HepG2 (cell line): ENCODE measurements around the gene LRRC74B. TPM values are rescaled to one million over a fixed set of nuclear protein-coding genes. Genes with fewer than 3 reads are reported as not detected.

Source experiments
- ETV6 ChIP-seq: sonication (generic); formaldehyde crosslinking; conservative IDR thresholded peaks from 2 replicates; pipeline ENCODE4 v1.4.0; 2020; ENCODE audit warnings: missing genetic modification reagents
- RBAK ChIP-seq: sonication (generic); formaldehyde crosslinking; IDR thresholded peaks from 2 replicates; pipeline ENCODE4 v1.5.1; 2020; ENCODE audit warnings: mild to moderate bottlenecking, missing genetic modification reagents
- ZNF430 ChIP-seq: sonication (generic); formaldehyde crosslinking; IDR thresholded peaks from 2 replicates; pipeline ENCODE4 v1.9.0; 2021; ENCODE audit warnings: mild to moderate bottlenecking, missing genetic modification reagents
- ZNF441 ChIP-seq: sonication (generic); formaldehyde crosslinking; IDR thresholded peaks from 2 replicates; pipeline ENCODE4 v1.7.0; 2021; ENCODE audit warnings: missing genetic modification reagents, borderline replicate concordance
- ZNF451 ChIP-seq: sonication (generic); formaldehyde crosslinking; IDR thresholded peaks from 2 replicates; pipeline ENCODE4 v1.5.0; 2020; ENCODE audit warnings: mild to moderate bottlenecking, missing genetic modification reagents
- ZNF724P ChIP-seq: sonication (generic); formaldehyde crosslinking; IDR thresholded peaks from 2 replicates; pipeline ENCODE4 v1.8.0; 2022; ENCODE audit warnings: missing genetic modification reagents, borderline replicate concordance
- polyA plus RNA-seq, 8 experiments: library from polyadenylated mRNA; depleted of rRNA in 3 of 8; stranded (reverse) in 7 of 8; unstranded in 1 of 8; fragments of >200 nt; fragmentation: Illumina TruSeq in 4 of 8; extraction: Trizol in 4 of 8; gene quantifications; 2 replicates each; pipeline versions ENCODE4 v1.2.1 to v1.2.3, GENCODE V29; 2011 to 2016; ENCODE audit warnings: low read depth in 4 of 8, missing spikeins in 1 of 8, mixed read lengths in 1 of 8; ENCODE audit not compliant: insufficient read depth in 1 of 8
- total RNA-seq, 5 experiments: library from RNA; depleted of rRNA; stranded (reverse); fragments of >200 nt; fragmentation: Illumina TruSeq; extraction: Trizol; gene quantifications; 2 replicates each; pipeline ENCODE4 v1.2.3, GENCODE V29; 2016; ENCODE audit warnings: low read depth in 1 of 5
- TF ChIP-seq, protein P1 (sequence below): sonication (generic); formaldehyde crosslinking; IDR thresholded peaks from 2 replicates; pipeline ENCODE4 v1.5.0; 2020; ENCODE audit warnings: mild to moderate bottlenecking, missing genetic modification reagents, borderline replicate concordance
- TF ChIP-seq, protein P2 (sequence below): IDR thresholded peaks from 2 replicates; pipeline ENCODE4 v1.6.1; 2018; ENCODE audit warnings: missing genetic modification reagents, mild to moderate bottlenecking, missing compliant biosample characterization
- TF ChIP-seq, protein P3 (sequence below): sonication (generic); formaldehyde crosslinking; IDR thresholded peaks from 2 replicates; pipeline ENCODE4 v1.4.0; 2020; ENCODE audit warnings: missing genetic modification reagents, borderline replicate concordance
- TF ChIP-seq, protein P4 (sequence below): sonication (generic); formaldehyde crosslinking; IDR thresholded peaks from 2 replicates; pipeline ENCODE4 v1.4.0; 2020; ENCODE audit warnings: missing genetic modification reagents, borderline replicate concordance

The LRRC74B gene
- total and polyA plus RNA-seq, 2 of the 13 experiments (the other 11 are each of a cell fraction or from before 2014, with no cell fraction given): not detected

DNA sequence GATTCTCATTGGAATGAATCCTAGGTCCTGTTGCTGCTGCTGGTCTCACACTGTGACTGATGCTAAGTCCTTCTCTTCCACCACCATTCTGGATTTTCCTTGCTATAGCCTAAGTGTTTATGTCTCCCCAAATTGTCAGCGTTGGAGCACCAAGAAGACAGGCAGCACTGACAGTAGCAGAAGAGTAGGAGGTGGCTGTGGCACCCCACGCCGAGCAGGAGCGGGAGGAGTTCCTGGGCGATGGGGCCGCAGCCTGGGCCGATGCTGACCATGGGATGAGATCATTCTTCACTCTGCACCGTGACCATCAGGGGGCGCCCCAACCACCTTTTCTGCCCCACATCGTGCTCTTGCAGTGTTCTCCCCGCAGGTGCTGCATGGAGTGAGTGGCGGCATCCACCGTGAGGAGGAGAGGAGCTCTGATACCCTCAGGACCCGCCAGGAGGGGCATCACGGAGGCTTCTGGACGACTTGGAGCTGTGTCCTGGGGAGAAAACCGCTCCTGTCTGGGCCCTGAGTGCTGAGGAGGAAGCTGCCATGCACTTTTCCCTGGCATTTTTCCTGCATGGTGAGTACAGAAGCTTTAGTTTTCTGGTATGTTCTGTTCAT, 57.0 kb downstream of the LRRC74B start (continued):
- TF ChIP-seq, protein P1, sequence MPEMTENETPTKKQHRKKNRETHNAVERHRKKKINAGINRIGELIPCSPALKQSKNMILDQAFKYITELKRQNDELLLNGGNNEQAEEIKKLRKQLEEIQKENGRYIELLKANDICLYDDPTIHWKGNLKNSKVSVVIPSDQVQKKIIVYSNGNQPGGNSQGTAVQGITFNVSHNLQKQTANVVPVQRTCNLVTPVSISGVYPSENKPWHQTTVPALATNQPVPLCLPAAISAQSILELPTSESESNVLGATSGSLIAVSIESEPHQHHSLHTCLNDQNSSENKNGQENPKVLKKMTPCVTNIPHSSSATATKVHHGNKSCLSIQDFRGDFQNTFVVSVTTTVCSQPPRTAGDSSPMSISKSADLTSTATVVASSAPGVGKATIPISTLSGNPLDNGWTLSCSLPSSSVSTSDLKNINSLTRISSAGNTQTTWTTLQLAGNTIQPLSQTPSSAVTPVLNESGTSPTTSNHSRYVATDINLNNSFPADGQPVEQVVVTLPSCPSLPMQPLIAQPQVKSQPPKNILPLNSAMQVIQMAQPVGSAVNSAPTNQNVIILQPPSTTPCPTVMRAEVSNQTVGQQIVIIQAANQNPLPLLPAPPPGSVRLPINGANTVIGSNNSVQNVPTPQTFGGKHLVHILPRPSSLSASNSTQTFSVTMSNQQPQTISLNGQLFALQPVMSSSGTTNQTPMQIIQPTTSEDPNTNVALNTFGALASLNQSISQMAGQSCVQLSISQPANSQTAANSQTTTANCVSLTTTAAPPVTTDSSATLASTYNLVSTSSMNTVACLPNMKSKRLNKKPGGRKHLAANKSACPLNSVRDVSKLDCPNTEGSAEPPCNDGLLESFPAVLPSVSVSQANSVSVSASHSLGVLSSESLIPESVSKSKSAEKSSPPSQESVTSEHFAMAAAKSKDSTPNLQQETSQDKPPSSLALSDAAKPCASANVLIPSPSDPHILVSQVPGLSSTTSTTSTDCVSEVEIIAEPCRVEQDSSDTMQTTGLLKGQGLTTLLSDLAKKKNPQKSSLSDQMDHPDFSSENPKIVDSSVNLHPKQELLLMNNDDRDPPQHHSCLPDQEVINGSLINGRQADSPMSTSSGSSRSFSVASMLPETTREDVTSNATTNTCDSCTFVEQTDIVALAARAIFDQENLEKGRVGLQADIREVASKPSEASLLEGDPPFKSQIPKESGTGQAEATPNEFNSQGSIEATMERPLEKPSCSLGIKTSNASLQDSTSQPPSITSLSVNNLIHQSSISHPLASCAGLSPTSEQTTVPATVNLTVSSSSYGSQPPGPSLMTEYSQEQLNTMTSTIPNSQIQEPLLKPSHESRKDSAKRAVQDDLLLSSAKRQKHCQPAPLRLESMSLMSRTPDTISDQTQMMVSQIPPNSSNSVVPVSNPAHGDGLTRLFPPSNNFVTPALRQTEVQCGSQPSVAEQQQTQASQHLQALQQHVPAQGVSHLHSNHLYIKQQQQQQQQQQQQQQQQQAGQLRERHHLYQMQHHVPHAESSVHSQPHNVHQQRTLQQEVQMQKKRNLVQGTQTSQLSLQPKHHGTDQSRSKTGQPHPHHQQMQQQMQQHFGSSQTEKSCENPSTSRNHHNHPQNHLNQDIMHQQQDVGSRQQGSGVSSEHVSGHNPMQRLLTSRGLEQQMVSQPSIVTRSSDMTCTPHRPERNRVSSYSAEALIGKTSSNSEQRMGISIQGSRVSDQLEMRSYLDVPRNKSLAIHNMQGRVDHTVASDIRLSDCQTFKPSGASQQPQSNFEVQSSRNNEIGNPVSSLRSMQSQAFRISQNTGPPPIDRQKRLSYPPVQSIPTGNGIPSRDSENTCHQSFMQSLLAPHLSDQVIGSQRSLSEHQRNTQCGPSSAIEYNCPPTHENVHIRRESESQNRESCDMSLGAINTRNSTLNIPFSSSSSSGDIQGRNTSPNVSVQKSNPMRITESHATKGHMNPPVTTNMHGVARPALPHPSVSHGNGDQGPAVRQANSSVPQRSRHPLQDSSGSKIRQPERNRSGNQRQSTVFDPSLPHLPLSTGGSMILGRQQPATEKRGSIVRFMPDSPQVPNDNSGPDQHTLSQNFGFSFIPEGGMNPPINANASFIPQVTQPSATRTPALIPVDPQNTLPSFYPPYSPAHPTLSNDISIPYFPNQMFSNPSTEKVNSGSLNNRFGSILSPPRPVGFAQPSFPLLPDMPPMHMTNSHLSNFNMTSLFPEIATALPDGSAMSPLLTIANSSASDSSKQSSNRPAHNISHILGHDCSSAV (CRISPR knock-in tag): no peak
- TF ChIP-seq ZNF441 (no peak), ZNF430 (no peak), RBAK (CRISPR knock-in tag) (0 out of 2 replicates have a peak, but pooled peaks have one; percentile 31), ZNF451 (no peak), ETV6 (CRISPR knock-in tag) (no peak), ZNF724P (no peak)
- TF ChIP-seq, protein P2, sequence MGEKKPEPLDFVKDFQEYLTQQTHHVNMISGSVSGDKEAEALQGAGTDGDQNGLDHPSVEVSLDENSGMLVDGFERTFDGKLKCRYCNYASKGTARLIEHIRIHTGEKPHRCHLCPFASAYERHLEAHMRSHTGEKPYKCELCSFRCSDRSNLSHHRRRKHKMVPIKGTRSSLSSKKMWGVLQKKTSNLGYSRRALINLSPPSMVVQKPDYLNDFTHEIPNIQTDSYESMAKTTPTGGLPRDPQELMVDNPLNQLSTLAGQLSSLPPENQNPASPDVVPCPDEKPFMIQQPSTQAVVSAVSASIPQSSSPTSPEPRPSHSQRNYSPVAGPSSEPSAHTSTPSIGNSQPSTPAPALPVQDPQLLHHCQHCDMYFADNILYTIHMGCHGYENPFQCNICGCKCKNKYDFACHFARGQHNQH: no peak
- TF ChIP-seq, protein P3, sequence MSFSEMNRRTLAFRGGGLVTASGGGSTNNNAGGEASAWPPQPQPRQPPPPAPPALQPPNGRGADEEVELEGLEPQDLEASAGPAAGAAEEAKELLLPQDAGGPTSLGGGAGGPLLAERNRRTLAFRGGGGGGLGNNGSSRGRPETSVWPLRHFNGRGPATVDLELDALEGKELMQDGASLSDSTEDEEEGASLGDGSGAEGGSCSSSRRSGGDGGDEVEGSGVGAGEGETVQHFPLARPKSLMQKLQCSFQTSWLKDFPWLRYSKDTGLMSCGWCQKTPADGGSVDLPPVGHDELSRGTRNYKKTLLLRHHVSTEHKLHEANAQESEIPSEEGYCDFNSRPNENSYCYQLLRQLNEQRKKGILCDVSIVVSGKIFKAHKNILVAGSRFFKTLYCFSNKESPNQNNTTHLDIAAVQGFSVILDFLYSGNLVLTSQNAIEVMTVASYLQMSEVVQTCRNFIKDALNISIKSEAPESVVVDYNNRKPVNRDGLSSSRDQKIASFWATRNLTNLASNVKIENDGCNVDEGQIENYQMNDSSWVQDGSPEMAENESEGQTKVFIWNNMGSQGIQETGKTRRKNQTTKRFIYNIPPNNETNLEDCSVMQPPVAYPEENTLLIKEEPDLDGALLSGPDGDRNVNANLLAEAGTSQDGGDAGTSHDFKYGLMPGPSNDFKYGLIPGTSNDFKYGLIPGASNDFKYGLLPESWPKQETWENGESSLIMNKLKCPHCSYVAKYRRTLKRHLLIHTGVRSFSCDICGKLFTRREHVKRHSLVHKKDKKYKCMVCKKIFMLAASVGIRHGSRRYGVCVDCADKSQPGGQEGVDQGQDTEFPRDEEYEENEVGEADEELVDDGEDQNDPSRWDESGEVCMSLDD (CRISPR knock-in tag): no peak
- TF ChIP-seq, protein P4, sequence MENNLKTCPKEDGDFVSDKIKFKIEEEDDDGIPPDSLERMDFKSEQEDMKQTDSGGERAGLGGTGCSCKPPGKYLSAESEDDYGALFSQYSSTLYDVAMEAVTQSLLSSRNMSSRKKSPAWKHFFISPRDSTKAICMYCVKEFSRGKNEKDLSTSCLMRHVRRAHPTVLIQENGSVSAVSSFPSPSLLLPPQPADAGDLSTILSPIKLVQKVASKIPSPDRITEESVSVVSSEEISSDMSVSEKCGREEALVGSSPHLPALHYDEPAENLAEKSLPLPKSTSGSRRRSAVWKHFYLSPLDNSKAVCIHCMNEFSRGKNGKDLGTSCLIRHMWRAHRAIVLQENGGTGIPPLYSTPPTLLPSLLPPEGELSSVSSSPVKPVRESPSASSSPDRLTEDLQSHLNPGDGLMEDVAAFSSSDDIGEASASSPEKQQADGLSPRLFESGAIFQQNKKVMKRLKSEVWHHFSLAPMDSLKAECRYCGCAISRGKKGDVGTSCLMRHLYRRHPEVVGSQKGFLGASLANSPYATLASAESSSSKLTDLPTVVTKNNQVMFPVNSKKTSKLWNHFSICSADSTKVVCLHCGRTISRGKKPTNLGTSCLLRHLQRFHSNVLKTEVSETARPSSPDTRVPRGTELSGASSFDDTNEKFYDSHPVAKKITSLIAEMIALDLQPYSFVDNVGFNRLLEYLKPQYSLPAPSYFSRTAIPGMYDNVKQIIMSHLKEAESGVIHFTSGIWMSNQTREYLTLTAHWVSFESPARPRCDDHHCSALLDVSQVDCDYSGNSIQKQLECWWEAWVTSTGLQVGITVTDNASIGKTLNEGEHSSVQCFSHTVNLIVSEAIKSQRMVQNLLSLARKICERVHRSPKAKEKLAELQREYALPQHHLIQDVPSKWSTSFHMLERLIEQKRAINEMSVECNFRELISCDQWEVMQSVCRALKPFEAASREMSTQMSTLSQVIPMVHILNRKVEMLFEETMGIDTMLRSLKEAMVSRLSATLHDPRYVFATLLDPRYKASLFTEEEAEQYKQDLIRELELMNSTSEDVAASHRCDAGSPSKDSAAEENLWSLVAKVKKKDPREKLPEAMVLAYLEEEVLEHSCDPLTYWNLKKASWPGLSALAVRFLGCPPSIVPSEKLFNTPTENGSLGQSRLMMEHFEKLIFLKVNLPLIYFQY (CRISPR knock-in tag): no peak
